H9 (cell line): ENCODE results near the gene UTP4. TPM values are rescaled to one million over a fixed set of nuclear protein-coding genes. Genes with fewer than 3 reads are reported as not detected.

Source experiments
- DNase-seq: peaks from one replicate; pipeline ENCODE4 v3.0.0-alpha.2; 2017
- H2AFZ ChIP-seq: one replicate; pipeline ENCODE4 v1.6.1; 2013; ENCODE audit warnings: mild to moderate bottlenecking, low read length, control low read depth, moderate library complexity
- H2AK5ac ChIP-seq: 2 replicates; pipeline ENCODE4 v1.6.1; 2013; ENCODE audit warnings: low read length, control low read depth, mixed read lengths; ENCODE audit not compliant: insufficient read length
- H2BK120ac ChIP-seq: one replicate; pipeline ENCODE4 v1.6.1; 2013; ENCODE audit warnings: low read depth, mild to moderate bottlenecking, low read length, control low read depth, inconsistent platforms; ENCODE audit not compliant: poor library complexity, severe bottlenecking
- H2BK12ac ChIP-seq: 2 replicates; pipeline ENCODE4 v1.6.1; 2013; ENCODE audit warnings: low read length, control low read depth, mixed read lengths, low read depth; ENCODE audit not compliant: insufficient read length
- H2BK15ac ChIP-seq: 2 replicates; pipeline ENCODE4 v1.6.1; 2013; ENCODE audit warnings: low read depth, low read length, control low read depth
- H2BK20ac ChIP-seq: one replicate; pipeline ENCODE4 v1.6.1; 2013; ENCODE audit warnings: low read depth, mild to moderate bottlenecking, low read length, control low read depth, inconsistent platforms; ENCODE audit not compliant: poor library complexity, severe bottlenecking
- H2BK5ac ChIP-seq: 2 replicates; pipeline ENCODE4 v1.6.1; 2013; ENCODE audit warnings: low read length, control low read depth, mixed read lengths; ENCODE audit not compliant: insufficient read length
- H3K14ac ChIP-seq: 2 replicates; pipeline ENCODE4 v1.6.1; 2013; ENCODE audit warnings: low read length, control low read depth; ENCODE audit not compliant: insufficient read depth
- H3K18ac ChIP-seq: 2 replicates; pipeline ENCODE4 v1.6.1; 2013; ENCODE audit warnings: low read depth, mild to moderate bottlenecking, mixed read lengths, low read length, control low read depth; ENCODE audit not compliant: insufficient read length
- H3K23ac ChIP-seq: 2 replicates; pipeline ENCODE4 v1.6.1; 2013; ENCODE audit warnings: low read length, control low read depth, mixed read lengths, low read depth; ENCODE audit not compliant: insufficient read length
- H3K23me2 ChIP-seq: 2 replicates; pipeline ENCODE4 v1.6.1; 2013; ENCODE audit warnings: low read depth, mild to moderate bottlenecking, mixed read lengths, low read length, control low read depth; ENCODE audit not compliant: insufficient read length, poor library complexity, severe bottlenecking
- H3K27ac ChIP-seq: 2 replicates; pipeline ENCODE4 v1.5.1; 2013; ENCODE audit warnings: low read length, control low read depth, mixed read lengths, low read depth; ENCODE audit not compliant: insufficient read length
- H3K27me3 ChIP-seq: 2 replicates; pipeline ENCODE4 v1.6.1; 2013; ENCODE audit warnings: low read length, control low read depth, inconsistent platforms; ENCODE audit not compliant: insufficient read depth
- H3K4ac ChIP-seq: 2 replicates; pipeline ENCODE4 v1.6.1; 2013; ENCODE audit warnings: low read depth, mild to moderate bottlenecking, control low read depth, inconsistent platforms, low read length, moderate library complexity
- H3K4me1 ChIP-seq: 2 replicates; pipeline ENCODE4 v1.6.1; 2013; ENCODE audit warnings: low read length, control low read depth, inconsistent platforms; ENCODE audit not compliant: insufficient read depth
- H3K4me2 ChIP-seq: 2 replicates; pipeline ENCODE4 v1.6.1; 2013; ENCODE audit warnings: low read length, control low read depth, mixed read lengths; ENCODE audit not compliant: insufficient read length, insufficient read depth
- H3K56ac ChIP-seq: 2 replicates; pipeline ENCODE4 v1.6.1; 2013; ENCODE audit warnings: low read depth, mild to moderate bottlenecking, mixed read lengths, low read length, control low read depth; ENCODE audit not compliant: insufficient read length
- H3K79me1 ChIP-seq: 2 replicates; pipeline ENCODE4 v1.6.1; 2013; ENCODE audit warnings: low read depth, mild to moderate bottlenecking, moderate library complexity, low read length, control low read depth, inconsistent platforms; ENCODE audit not compliant: insufficient read depth, poor library complexity, severe bottlenecking
- H3K79me2 ChIP-seq: 2 replicates; pipeline ENCODE4 v1.6.1; 2013; ENCODE audit warnings: low read length, control low read depth, inconsistent platforms; ENCODE audit not compliant: insufficient read depth
- H3K9ac ChIP-seq: 2 replicates; pipeline ENCODE4 v1.6.1; 2013; ENCODE audit warnings: low read length, control low read depth, mixed read lengths; ENCODE audit not compliant: insufficient read length; ENCODE audit errors: extremely low read depth
- H3K9me3 ChIP-seq: one replicate; pipeline ENCODE4 v1.6.1; 2013; ENCODE audit warnings: low read depth, low read length, inconsistent platforms; ENCODE audit not compliant: control insufficient read depth
- H3T11ph ChIP-seq: one replicate; pipeline ENCODE4 v1.6.1; 2013; ENCODE audit warnings: mild to moderate bottlenecking, low read length, control low read depth, inconsistent platforms
- H4K20me1 ChIP-seq: one replicate; pipeline ENCODE4 v1.6.1; 2013; ENCODE audit not compliant: control insufficient read depth, insufficient read length, insufficient read depth
- H4K5ac ChIP-seq: 2 replicates; pipeline ENCODE4 v1.6.1; 2013; ENCODE audit warnings: low read depth, mild to moderate bottlenecking, mixed read lengths, low read length, control low read depth; ENCODE audit not compliant: insufficient read length
- H4K8ac ChIP-seq: replicated peaks from 2 replicates; pipeline ENCODE4 v1.6.1; 2013; ENCODE audit warnings: low read length, control low read depth, mixed read lengths, low read depth; ENCODE audit not compliant: insufficient read length
- H4K91ac ChIP-seq: 2 replicates; pipeline ENCODE4 v1.6.1; 2013; ENCODE audit warnings: low read depth, mild to moderate bottlenecking, moderate library complexity, mixed read lengths, low read length, control low read depth; ENCODE audit not compliant: insufficient read length
- H3K27ac Mint-ChIP-seq, 3 experiments: 2 replicates in 2 of 3; 3 replicates in 1 of 3; pipeline ENCODE4 v1.8.0; 2020 to 2021; ENCODE audit warnings: mixed read lengths in 3 of 3, mild to moderate bottlenecking in 1 of 3, moderate library complexity in 1 of 3
- H3K27me3 Mint-ChIP-seq: 2 replicates; pipeline ENCODE4 v1.8.0; 2021; ENCODE audit warnings: low read depth, mild to moderate bottlenecking, moderate library complexity, mixed read lengths
- H3K36me3 Mint-ChIP-seq, 3 experiments: 2 replicates in 2 of 3; 3 replicates in 1 of 3; pipeline ENCODE4 v1.8.0; 2020 to 2021; ENCODE audit warnings: low read depth in 3 of 3, mixed read lengths in 3 of 3; ENCODE audit not compliant: insufficient read depth in 1 of 3
- H3K4me1 Mint-ChIP-seq, 2 experiments: 2 replicates each; pipeline ENCODE4 v1.8.0; 2020; ENCODE audit warnings: mixed read lengths in 2 of 2
- H3K4me3 Mint-ChIP-seq, 2 experiments: 2 replicates in 1 of 2; 3 replicates in 1 of 2; pipeline ENCODE4 v1.8.0; 2020 to 2021; ENCODE audit warnings: mild to moderate bottlenecking in 2 of 2, mixed read lengths in 2 of 2, moderate library complexity in 1 of 2
- H3K9me3 Mint-ChIP-seq, 2 experiments: 2 replicates in 1 of 2; 3 replicates in 1 of 2; pipeline ENCODE4 v1.8.0; 2020; ENCODE audit warnings: mild to moderate bottlenecking in 2 of 2, mixed read lengths in 2 of 2, moderate library complexity in 1 of 2
- total RNA-seq: library from RNA; stranded (reverse); gene quantifications from 2 replicates; pipeline ENCODE4 v1.2.1, GENCODE V29; 2021
- TF ChIP-seq, protein P1 (sequence below): fragments of 200-600 bp; sonication (generic); conservative IDR thresholded peaks from 3 replicates; pipeline ENCODE4 v1.8.0; 2021; ENCODE audit warnings: antibody characterized with exemption, mild to moderate bottlenecking

The UTP4 gene
- total RNA-seq, 1 experiment from 2014 or later, result 94.0 TPM

GRCh38 chr16:69197573-69197972 lies 65.1 kb downstream of the UTP4 start:
- Histone ChIP-seq H3K4me1 (no peaks in the 10 kb centered on the region), H3K18ac (no peak overlapping the region), H2AK5ac (no peak overlapping the region), H2BK15ac (no peak overlapping the region), H3K27me3 (no peaks in the 10 kb centered on the region), H4K20me1 (no peaks in the 10 kb centered on the region), H3K9ac (no peak overlapping the region), H3K27ac (no peak overlapping the region), H3K4ac (no peak overlapping the region), H3K23ac (no peak overlapping the region), H2BK20ac (no peak overlapping the region), H3K14ac (no peak overlapping the region), H2BK12ac (no peak overlapping the region), H2BK5ac (no peak overlapping the region), H3K9me3 (no peaks in the 10 kb centered on the region), H4K91ac (no peak overlapping the region), H3K56ac (no peak overlapping the region), H3K23me2 (no peaks in the 10 kb centered on the region), H4K8ac (no peak overlapping the region), H4K5ac (no peak overlapping the region), H2BK120ac (no peak overlapping the region), H3K4me2 (no peak overlapping the region), H3K79me1 (peaks cover 2% of the 10 kb centered on the region), H3T11ph (no peak overlapping the region), H3K79me2 (peaks cover 3% of the 10 kb centered on the region; the same call in 1 of the 2 replicates), H2AFZ (no peak overlapping the region)
- no peak for DNase-seq
- no peaks in the 10 kb centered on the region for H3K27me3 Mint-ChIP-seq
- no peaks in the 10 kb centered on the region for H3K36me3 Mint-ChIP-seq
- no peaks in the 10 kb centered on the region for H3K4me1 Mint-ChIP-seq
- no peak overlapping the region for H3K27ac Mint-ChIP-seq
- TF ChIP-seq, protein P1, sequence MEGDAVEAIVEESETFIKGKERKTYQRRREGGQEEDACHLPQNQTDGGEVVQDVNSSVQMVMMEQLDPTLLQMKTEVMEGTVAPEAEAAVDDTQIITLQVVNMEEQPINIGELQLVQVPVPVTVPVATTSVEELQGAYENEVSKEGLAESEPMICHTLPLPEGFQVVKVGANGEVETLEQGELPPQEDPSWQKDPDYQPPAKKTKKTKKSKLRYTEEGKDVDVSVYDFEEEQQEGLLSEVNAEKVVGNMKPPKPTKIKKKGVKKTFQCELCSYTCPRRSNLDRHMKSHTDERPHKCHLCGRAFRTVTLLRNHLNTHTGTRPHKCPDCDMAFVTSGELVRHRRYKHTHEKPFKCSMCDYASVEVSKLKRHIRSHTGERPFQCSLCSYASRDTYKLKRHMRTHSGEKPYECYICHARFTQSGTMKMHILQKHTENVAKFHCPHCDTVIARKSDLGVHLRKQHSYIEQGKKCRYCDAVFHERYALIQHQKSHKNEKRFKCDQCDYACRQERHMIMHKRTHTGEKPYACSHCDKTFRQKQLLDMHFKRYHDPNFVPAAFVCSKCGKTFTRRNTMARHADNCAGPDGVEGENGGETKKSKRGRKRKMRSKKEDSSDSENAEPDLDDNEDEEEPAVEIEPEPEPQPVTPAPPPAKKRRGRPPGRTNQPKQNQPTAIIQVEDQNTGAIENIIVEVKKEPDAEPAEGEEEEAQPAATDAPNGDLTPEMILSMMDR, result no peak
- no peaks in the 10 kb centered on the region for H3K9me3 Mint-ChIP-seq
- no peak overlapping the region for H3K4me3 Mint-ChIP-seq
